Smooth muscle cell (in vitro differentiated cells): ENCODE measurements around the gene TLX3. TPM values are rescaled to one million over a fixed set of nuclear protein-coding genes. Genes with fewer than 3 reads are reported as not detected.

ENCODE experiments used
- DNase-seq: peaks from one replicate; lab custom pipeline; 2025; ENCODE audit not compliant: unreplicated experiment; lab: John Stamatoyannopoulos, UW
- H2AFZ ChIP-seq: fragments of 200-600 bp; sonication (generic); 2 replicates; pipeline ENCODE4 v1.6.0; 2016; ENCODE audit warnings: antibody characterized with exemption, low read depth, mild to moderate bottlenecking
- H3F3A ChIP-seq: fragments of 200-600 bp; sonication (generic); 2 replicates; pipeline ENCODE4 v1.6.0; 2017; ENCODE audit warnings: antibody characterized with exemption, low read depth
- H3K27ac ChIP-seq: fragments of 200-600 bp; sonication (generic); 2 replicates; pipeline ENCODE4 v1.5.1; 2016; ENCODE audit warnings: low read depth, mild to moderate bottlenecking
- H3K27me3 ChIP-seq: fragments of 200-600 bp; sonication (generic); 2 replicates; pipeline ENCODE4 v1.6.1; 2016; ENCODE audit warnings: low read depth, mild to moderate bottlenecking
- H3K36me3 ChIP-seq: fragments of 200-600 bp; sonication (generic); 2 replicates; pipeline ENCODE4 v1.5.1; 2016; ENCODE audit warnings: low read depth
- H3K4me1 ChIP-seq: fragments of 200-600 bp; sonication (generic); 2 replicates; pipeline ENCODE4 v1.5.1; 2016; ENCODE audit warnings: low read depth
- H3K4me2 ChIP-seq: fragments of 200-600 bp; sonication (generic); 2 replicates; pipeline ENCODE4 v1.6.0; 2016; ENCODE audit warnings: mild to moderate bottlenecking
- H3K4me3 ChIP-seq: fragments of 200-600 bp; sonication (generic); 2 replicates; pipeline ENCODE4 v1.5.1; 2016; ENCODE audit warnings: mild to moderate bottlenecking
- H3K79me2 ChIP-seq: fragments of 200-600 bp; sonication (generic); 2 replicates; pipeline ENCODE4 v1.6.0; 2016; ENCODE audit warnings: low read depth, mild to moderate bottlenecking
- H3K9ac ChIP-seq: fragments of 200-600 bp; sonication (generic); 2 replicates; pipeline ENCODE4 v1.6.0; 2016; ENCODE audit warnings: low read depth
- H3K9me3 ChIP-seq: fragments of 200-600 bp; sonication (generic); replicated peaks from 2 replicates; pipeline ENCODE4 v1.5.1; 2016; ENCODE audit warnings: low read depth
- H4K20me1 ChIP-seq: fragments of 200-600 bp; sonication (generic); 2 replicates; pipeline ENCODE4 v1.6.0; 2016; ENCODE audit warnings: low read depth
- WGBS: methylation state at CpG from one replicate; pipeline ENCODE4 v1.1.7; 2016; ENCODE audit warnings: low lambda C conversion rate; 5-methylcytosine and 5-hydroxymethylcytosine counted together
- polyA plus RNA-seq: library from polyadenylated mRNA; unstranded; fragments of >200 nt; fragmentation: Nextera tagmentation; extraction: Ambion mirVana; gene quantifications from 2 replicates; pipeline ENCODE4 v1.2.1, GENCODE V29; 2016
- total RNA-seq: library from RNA; depleted of rRNA; stranded (reverse); fragments of >200 nt; gene quantifications from 2 replicates; pipeline ENCODE4 v1.2.3, GENCODE V29; 2014
- TF ChIP-seq, protein P1 (sequence below): fragments of 200-600 bp; sonication (generic); IDR thresholded peaks from 2 replicates; pipeline ENCODE4 v1.5.1; 2017; ENCODE audit warnings: borderline replicate concordance, mild to moderate bottlenecking, antibody characterized with exemption; ENCODE audit not compliant: insufficient read depth, poor library complexity, severe bottlenecking

The TLX3 gene
- total and polyA plus RNA-seq, 2 experiments from 2014 or later = 0.10 TPM; not detected in 1

DNA sequence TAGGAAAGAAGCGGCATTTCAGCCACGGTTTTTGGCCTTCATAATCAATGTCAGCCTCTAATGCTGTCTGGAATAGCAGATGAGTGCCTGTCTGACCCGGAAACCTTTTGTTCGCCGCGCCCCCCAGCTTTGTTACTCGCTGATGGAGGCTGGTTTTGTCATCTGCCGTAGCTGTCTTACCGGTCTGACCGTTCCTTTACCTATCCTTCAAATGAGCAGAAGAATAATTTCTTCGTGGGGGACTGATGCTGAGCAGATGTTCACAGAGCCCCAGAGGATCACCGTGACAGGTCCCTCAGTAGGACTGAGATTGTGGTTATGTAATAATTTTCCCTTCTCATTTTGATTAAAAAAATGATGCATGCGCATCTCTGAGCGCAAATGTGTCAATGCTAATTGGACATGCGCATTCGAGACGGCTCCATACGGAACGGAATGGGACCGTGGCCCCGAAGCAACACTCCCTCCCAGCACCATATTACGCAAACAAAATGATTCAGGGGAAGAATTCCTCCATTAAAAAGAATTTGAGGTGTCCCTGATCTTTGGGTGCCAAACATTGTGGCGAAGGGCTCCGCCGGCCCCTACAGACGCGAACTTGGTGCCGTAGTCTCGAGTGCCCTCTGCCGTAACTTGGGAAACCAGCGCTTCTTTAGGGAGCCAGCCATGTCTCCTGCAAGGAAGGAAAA lies 27.6 kb downstream of the TLX3 start:
- H3K4me1 ChIP-seq = no peaks in the 10 kb centered on the region
- H3K27me3 ChIP-seq = peaks cover 45% of the 10 kb centered on the region
- WGBS = 56% methylated on average over 31 of the region's 31 CpGs
- H3K4me2 ChIP-seq = peak overlapping the region; percentile 76
- DNase-seq = no peak
- H3K9ac ChIP-seq = no peak overlapping the region
- H3K36me3 ChIP-seq = no peaks in the 10 kb centered on the region
- H3K4me3 ChIP-seq = peak overlapping the region; percentile 34
- TF ChIP-seq, protein P1, sequence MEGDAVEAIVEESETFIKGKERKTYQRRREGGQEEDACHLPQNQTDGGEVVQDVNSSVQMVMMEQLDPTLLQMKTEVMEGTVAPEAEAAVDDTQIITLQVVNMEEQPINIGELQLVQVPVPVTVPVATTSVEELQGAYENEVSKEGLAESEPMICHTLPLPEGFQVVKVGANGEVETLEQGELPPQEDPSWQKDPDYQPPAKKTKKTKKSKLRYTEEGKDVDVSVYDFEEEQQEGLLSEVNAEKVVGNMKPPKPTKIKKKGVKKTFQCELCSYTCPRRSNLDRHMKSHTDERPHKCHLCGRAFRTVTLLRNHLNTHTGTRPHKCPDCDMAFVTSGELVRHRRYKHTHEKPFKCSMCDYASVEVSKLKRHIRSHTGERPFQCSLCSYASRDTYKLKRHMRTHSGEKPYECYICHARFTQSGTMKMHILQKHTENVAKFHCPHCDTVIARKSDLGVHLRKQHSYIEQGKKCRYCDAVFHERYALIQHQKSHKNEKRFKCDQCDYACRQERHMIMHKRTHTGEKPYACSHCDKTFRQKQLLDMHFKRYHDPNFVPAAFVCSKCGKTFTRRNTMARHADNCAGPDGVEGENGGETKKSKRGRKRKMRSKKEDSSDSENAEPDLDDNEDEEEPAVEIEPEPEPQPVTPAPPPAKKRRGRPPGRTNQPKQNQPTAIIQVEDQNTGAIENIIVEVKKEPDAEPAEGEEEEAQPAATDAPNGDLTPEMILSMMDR = peak; percentile 47
- no peaks in the 10 kb centered on the region for H3K9me3 ChIP-seq
- no peaks in the 10 kb centered on the region for H3F3A ChIP-seq
- no peak overlapping the region for H3K27ac ChIP-seq
- H2AFZ ChIP-seq = no peak overlapping the region
- no peaks in the 10 kb centered on the region for H4K20me1 ChIP-seq
- H3K79me2 ChIP-seq = no peaks in the 10 kb centered on the region

DNA sequence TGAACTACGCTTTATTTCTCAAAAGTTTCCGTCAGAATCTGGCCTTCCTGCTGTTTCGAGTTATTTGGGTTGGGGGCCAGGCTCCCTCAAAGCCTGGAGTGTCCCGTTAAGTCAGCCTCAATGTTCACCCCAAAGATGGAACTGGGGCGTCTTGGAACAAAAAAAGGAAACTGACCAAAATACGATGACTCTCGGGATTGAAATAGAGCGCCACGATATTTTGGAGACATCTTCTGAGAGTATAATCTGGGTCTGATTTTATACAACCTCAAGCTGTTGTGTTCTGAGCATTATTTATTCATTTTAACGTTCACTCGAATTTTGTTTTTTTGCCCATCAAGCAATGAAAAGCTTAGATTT lies 28.1 kb downstream of the TLX3 start:
- no peaks in the 10 kb centered on the region for H3F3A ChIP-seq
- no peak overlapping the region for H3K9ac ChIP-seq
- H3K27me3 ChIP-seq = peaks cover 43% of the 10 kb centered on the region
- WGBS = 75% methylated on average over 11 of the region's 11 CpGs
- TF ChIP-seq, protein P1 = no peak
- H3K27ac ChIP-seq = no peak overlapping the region
- peak overlapping the region; percentile 34 for H3K4me3 ChIP-seq
- H3K9me3 ChIP-seq = no peaks in the 10 kb centered on the region
- H3K4me1 ChIP-seq = no peaks in the 10 kb centered on the region
- H3K79me2 ChIP-seq = no peaks in the 10 kb centered on the region
- H4K20me1 ChIP-seq = no peaks in the 10 kb centered on the region
- no peaks in the 10 kb centered on the region for H3K36me3 ChIP-seq
- no peak for DNase-seq
- no peak overlapping the region for H2AFZ ChIP-seq
- peak overlapping the region; percentile 76 for H3K4me2 ChIP-seq

DNA sequence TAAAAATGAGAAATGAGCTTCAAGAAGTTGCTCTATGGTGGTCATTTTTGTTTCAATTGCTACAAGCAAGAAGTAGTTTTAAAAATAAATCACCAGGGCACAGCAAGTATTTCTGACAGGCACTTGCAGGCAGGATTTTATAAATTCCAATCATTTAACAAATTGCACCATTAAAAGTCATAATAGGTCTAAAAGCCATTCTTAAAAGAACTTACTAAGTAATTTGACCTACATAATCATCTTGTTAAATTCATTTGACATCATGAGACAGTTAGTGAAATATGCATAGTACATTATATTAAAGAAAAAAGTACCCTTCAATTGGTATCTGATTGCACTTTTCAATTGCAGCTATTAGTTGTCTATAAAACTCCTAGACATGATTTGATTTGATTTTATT lies 31.0 kb downstream of the TLX3 start:
- Histone ChIP-seq H3K4me3 (no peak overlapping the region), H2AFZ (no peak overlapping the region), H3K27ac (no peak overlapping the region), H3K79me2 (no peaks in the 10 kb centered on the region), H3K4me2 (no peak overlapping the region), H3K9ac (no peak overlapping the region), H3K27me3 (peaks cover 25% of the 10 kb centered on the region), H3K4me1 (no peaks in the 10 kb centered on the region), H3K9me3 (no peaks in the 10 kb centered on the region), H4K20me1 (no peaks in the 10 kb centered on the region), H3F3A (no peaks in the 10 kb centered on the region), H3K36me3 (no peaks in the 10 kb centered on the region)
- DNase-seq = no peak
- TF ChIP-seq, protein P1 = no peak

DNA sequence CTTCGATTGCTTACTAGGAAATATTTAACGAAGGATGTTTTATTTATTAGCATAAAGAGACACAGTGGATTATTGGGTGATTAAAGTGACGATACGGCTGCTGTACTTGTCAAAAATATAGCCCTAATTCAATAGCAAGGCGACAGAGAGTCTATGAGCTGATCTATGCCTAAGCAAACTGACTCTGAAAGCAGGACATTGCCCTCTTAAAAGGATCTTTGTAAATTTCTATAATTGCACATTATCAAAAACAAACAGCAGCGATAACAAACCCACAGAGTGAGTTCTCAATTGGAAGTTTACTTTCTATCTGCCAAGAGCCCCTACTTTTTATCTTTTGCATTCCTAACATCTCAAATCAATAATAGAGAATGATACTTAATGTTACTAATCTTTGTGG lies 31.4 kb downstream of the TLX3 start:
- Histone ChIP-seq H3F3A (no peaks in the 10 kb centered on the region), H2AFZ (no peak overlapping the region), H3K4me1 (no peaks in the 10 kb centered on the region), H3K4me3 (no peak overlapping the region), H3K79me2 (no peaks in the 10 kb centered on the region), H3K9ac (no peak overlapping the region), H3K36me3 (no peaks in the 10 kb centered on the region), H4K20me1 (no peaks in the 10 kb centered on the region), H3K27me3 (peaks cover 22% of the 10 kb centered on the region), H3K9me3 (no peaks in the 10 kb centered on the region), H3K27ac (no peak overlapping the region), H3K4me2 (no peak overlapping the region)
- DNase-seq = no peak
- TF ChIP-seq, protein P1 = no peak
- WGBS = 86% methylated on average over 6 of the region's 6 CpGs
